GM12878 (cell line): ENCODE measurements around the gene RPL27A. TPM values are rescaled to one million over a fixed set of nuclear protein-coding genes. Genes with fewer than 3 reads are reported as not detected.

Experiments
- ATAC-seq: fragments of 200-7000 bp; cut with Tn5 transposase; 3 replicates; pipeline ENCODE4 v1.9.1; 2020; ENCODE audit warnings: mild to moderate bottlenecking, moderate library complexity
- BruUV-seq: library from RNA; stranded (reverse); fragments of 400-500 nt; replicated peaks from 2 replicates; lab custom pipeline; 2021; lab: Mats Ljungman, UMichigan
- CTCF ChIA-PET: fragments of 300-600 bp; sonication (Branson Sonifier 250); formaldehyde crosslinking; extraction: SDS; loops from one replicate; lab custom pipeline; 2021; ENCODE audit warnings: inconsistent platforms; lab: Yijun Ruan, JAX
- POLR2A ChIA-PET: fragments of 350-600 bp; formaldehyde crosslinking; extraction: SDS; loops from one replicate; lab custom pipeline; 2021; ENCODE audit warnings: inconsistent platforms; lab: Charles Lee
- RAD21 ChIA-PET: fragments of 300-600 bp; sonication (Branson Sonifier 250); formaldehyde crosslinking; loops from one replicate; lab custom pipeline; 2023; ENCODE audit warnings: antibody characterized with exemption; ENCODE audit not compliant: unreplicated experiment; lab: Charles Lee
- SMC1A ChIA-PET: fragments of 300-600 bp; sonication (Branson Sonifier 250); formaldehyde crosslinking; loops from one replicate; lab custom pipeline; 2023; ENCODE audit not compliant: unreplicated experiment, uncharacterized antibody; lab: Charles Lee
- DNase-seq: peaks from one replicate; pipeline ENCODE4 v3.0.0-alpha.2; 2011; ENCODE audit warnings: low read depth, low spot score
- FAIRE-seq: peaks from 3 replicates; lab custom pipeline; 2011; peaks lifted over from hg19 to GRCh38; lab: Jason Lieb, UNC
- H2AFZ ChIP-seq: 2 replicates; pipeline ENCODE4 v1.6.0; 2011; ENCODE audit warnings: low read depth, low read length, control low read depth; ENCODE audit not compliant: control insufficient read depth
- H3K27ac ChIP-seq: 2 replicates; pipeline ENCODE4 v1.5.1; 2011; ENCODE audit warnings: control low read depth; ENCODE audit not compliant: control insufficient read depth, insufficient read depth
- H3K27me3 ChIP-seq, 2 experiments: replicated peaks in 1 of 2; 2 replicates each; pipeline versions ENCODE4 v1.6.0 to v1.6.1; 2011; ENCODE audit warnings: low read length in 1 of 2; ENCODE audit not compliant: control insufficient read depth in 2 of 2, insufficient read depth in 2 of 2
- H3K36me3 ChIP-seq, 2 experiments: 2 replicates each; pipeline ENCODE4 v1.5.1; 2011; ENCODE audit warnings: low read length in 1 of 2; ENCODE audit not compliant: control insufficient read depth in 2 of 2, insufficient read depth in 2 of 2
- H3K4me1 ChIP-seq: 2 replicates; pipeline ENCODE4 v1.6.1; 2011; ENCODE audit warnings: mild to moderate bottlenecking, low read length, moderate library complexity, mixed read lengths; ENCODE audit not compliant: control insufficient read depth, insufficient read depth
- H3K4me2 ChIP-seq: 2 replicates; pipeline ENCODE4 v1.6.0; 2011; ENCODE audit warnings: control low read depth; ENCODE audit not compliant: control insufficient read depth, insufficient read depth
- H3K4me3 ChIP-seq: fragments of 200-600 bp; sonication (generic); 2 replicates; pipeline ENCODE4 v1.5.1; 2016
- H3K79me2 ChIP-seq: 2 replicates; pipeline ENCODE4 v1.6.0; 2011; ENCODE audit warnings: low read length; ENCODE audit not compliant: control insufficient read depth, insufficient read depth
- H3K9ac ChIP-seq: 2 replicates; pipeline ENCODE4 v1.8.0; 2011; ENCODE audit warnings: low read length, control low read depth, mixed read lengths; ENCODE audit not compliant: control insufficient read depth, insufficient read depth
- H3K9me3 ChIP-seq: replicated peaks from 3 replicates; pipeline ENCODE4 v1.5.1; 2011; ENCODE audit warnings: mild to moderate bottlenecking, low read length; ENCODE audit not compliant: control insufficient read depth, insufficient read depth
- H4K20me1 ChIP-seq: 2 replicates; pipeline ENCODE4 v1.6.0; 2011; ENCODE audit not compliant: control insufficient read depth, insufficient read depth
- CHD1 ChIP-seq: IDR thresholded peaks from 2 replicates; pipeline ENCODE4 v1.6.1; 2012; ENCODE audit warnings: low read depth, low read length, improper control_type of control experiment
- ETV6 ChIP-seq, 2 experiments: fragments of 450-650 bp in 1 of 2; IDR thresholded peaks in 1 of 2; conservative IDR thresholded peaks in 1 of 2; 2 replicates each; pipeline ENCODE4 v1.6.1; 2014; ENCODE audit warnings: antibody characterized with exemption in 1 of 2, borderline replicate concordance in 1 of 2, low read depth in 1 of 2, mild to moderate bottlenecking in 1 of 2, moderate library complexity in 1 of 2
- EZH2 ChIP-seq: IDR thresholded peaks from 2 replicates; pipeline ENCODE4 v1.6.1; 2012; ENCODE audit warnings: low read depth, mild to moderate bottlenecking, control low read depth, inconsistent platforms, low read length, borderline replicate concordance; ENCODE audit not compliant: control insufficient read depth
- FOXK2 ChIP-seq: fragments of 450-650 bp; IDR thresholded peaks from 2 replicates; pipeline ENCODE4 v1.6.1; 2017; ENCODE audit warnings: mild to moderate bottlenecking, moderate library complexity
- GATAD2B ChIP-seq: fragments of 450-650 bp; conservative IDR thresholded peaks from 2 replicates; pipeline ENCODE4 v1.6.1; 2017; ENCODE audit warnings: low read depth, mild to moderate bottlenecking, moderate library complexity
- HCFC1 ChIP-seq: fragments of 150-350 bp; IDR thresholded peaks from 2 replicates; pipeline ENCODE4 v1.6.1; 2014; ENCODE audit warnings: low read length
- NR2F1 ChIP-seq: fragments of 450-650 bp; conservative IDR thresholded peaks from 2 replicates; pipeline ENCODE4 v1.6.1; 2017; ENCODE audit warnings: mild to moderate bottlenecking
- SPI1 ChIP-seq: IDR thresholded peaks from 2 replicates; pipeline ENCODE4 v1.6.1; 2011; ENCODE audit warnings: low read depth, mild to moderate bottlenecking, low read length, moderate library complexity, borderline replicate concordance; ENCODE audit not compliant: insufficient read depth
- SREBF1 ChIP-seq: IDR thresholded peaks from 2 replicates; pipeline ENCODE4 v1.6.1; 2012; ENCODE audit warnings: mild to moderate bottlenecking, low read length
- TCF3 ChIP-seq: IDR thresholded peaks from 2 replicates; pipeline ENCODE4 v1.6.1; 2012; ENCODE audit warnings: low read depth, mild to moderate bottlenecking, low read length, borderline replicate concordance; ENCODE audit not compliant: insufficient read depth
- ZNF384 ChIP-seq: IDR thresholded peaks from 2 replicates; pipeline ENCODE4 v1.6.1; 2012; ENCODE audit warnings: low read depth, mild to moderate bottlenecking, low read length, improper control_type of control experiment, borderline replicate concordance
- ZZZ3 ChIP-seq: IDR thresholded peaks from 2 replicates; pipeline ENCODE4 v1.6.1; 2011; ENCODE audit warnings: low read depth; ENCODE audit not compliant: control insufficient read depth, insufficient read length
- WGBS: methylation state at CpG from one replicate; pipeline ENCODE4 v1.1.6; 2016; ENCODE audit warnings: low lambda C conversion rate; ENCODE audit not compliant: insufficient replicate concordance, insufficient coverage; ENCODE audit errors: missing lambda C conversion rate; 5-methylcytosine and 5-hydroxymethylcytosine counted together
- in situ Hi-C: fragments of 300-500 bp; cut with MboI; formaldehyde crosslinking; loops from 9 replicates; pipeline ENCODE4 v1.14.3; 2018; ENCODE audit warnings: mixed read lengths
- intact Hi-C: fragments of 100-400 bp; cut with micrococcal nuclease; formaldehyde crosslinking; loops from one replicate; pipeline ENCODE4 v1.14.2; 2022; ENCODE audit not compliant: unreplicated experiment
- polyA plus RNA-seq, 11 experiments: library from polyadenylated mRNA; depleted of rRNA in 4 of 11; unstranded in 6 of 11; stranded (reverse) in 5 of 11; fragments of >200 nt; fragmentation: Nextera tagmentation in 4 of 11; fragmentation: Illumina TruSeq in 1 of 11; extraction: Ambion mirVana in 4 of 11; extraction: Trizol in 1 of 11; gene quantifications; 1 replicate in 1 of 11; 2 replicates in 10 of 11; pipeline versions ENCODE4 v1.2.1 to v1.2.3, GENCODE V29; 2011 to 2016; ENCODE audit warnings: inconsistent platforms in 2 of 11, missing spikeins in 2 of 11, low read depth in 1 of 11
- total RNA-seq, 4 experiments: library from RNA; depleted of rRNA in 3 of 4; stranded (reverse); fragments of >200 nt in 3 of 4; fragmentation: Illumina TruSeq in 1 of 4; extraction: Trizol in 1 of 4; gene quantifications; 2 replicates each; pipeline versions ENCODE4 v1.2.1 to v1.2.3, GENCODE V29; 2013 to 2021
- TF ChIP-seq, protein P1 (sequence below): IDR thresholded peaks from 2 replicates; pipeline ENCODE4 v1.6.1; 2012; ENCODE audit warnings: low read depth, low read length, improper control_type of control experiment

Gene RPL27A
- total and polyA plus RNA-seq, 10 of the 15 experiments (the other 5 are each of a cell fraction or from before 2014, with no cell fraction given): 978 to 4,776 (median 1,959) TPM

DNA sequence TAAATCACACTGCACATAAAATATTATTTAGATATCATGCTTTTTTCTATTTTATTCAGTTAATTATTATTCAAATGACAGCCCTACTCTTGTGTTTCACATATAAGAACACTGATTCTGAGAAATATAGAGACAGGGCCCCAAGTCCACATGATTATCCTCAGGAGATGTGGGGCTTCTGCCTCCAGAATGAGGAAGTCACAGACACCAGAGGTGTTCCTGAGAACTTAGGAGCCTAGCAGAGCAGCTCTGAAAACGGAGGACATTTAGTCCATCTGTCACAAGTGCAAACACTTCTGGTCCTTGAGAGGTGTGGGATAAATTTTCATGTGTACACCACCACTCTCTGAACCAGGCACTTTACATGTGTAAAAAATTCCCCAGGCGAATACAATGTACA is 26.3 kb upstream of the RPL27A start:
- POLR2A ChIA-PET: interaction anchor here (0.5 kb wide), 1 partner anchor 154 kb away, joined by 5 read pairs; no protein-coding TSS in a partner anchor
- RAD21 ChIA-PET: no interaction called here

DNA sequence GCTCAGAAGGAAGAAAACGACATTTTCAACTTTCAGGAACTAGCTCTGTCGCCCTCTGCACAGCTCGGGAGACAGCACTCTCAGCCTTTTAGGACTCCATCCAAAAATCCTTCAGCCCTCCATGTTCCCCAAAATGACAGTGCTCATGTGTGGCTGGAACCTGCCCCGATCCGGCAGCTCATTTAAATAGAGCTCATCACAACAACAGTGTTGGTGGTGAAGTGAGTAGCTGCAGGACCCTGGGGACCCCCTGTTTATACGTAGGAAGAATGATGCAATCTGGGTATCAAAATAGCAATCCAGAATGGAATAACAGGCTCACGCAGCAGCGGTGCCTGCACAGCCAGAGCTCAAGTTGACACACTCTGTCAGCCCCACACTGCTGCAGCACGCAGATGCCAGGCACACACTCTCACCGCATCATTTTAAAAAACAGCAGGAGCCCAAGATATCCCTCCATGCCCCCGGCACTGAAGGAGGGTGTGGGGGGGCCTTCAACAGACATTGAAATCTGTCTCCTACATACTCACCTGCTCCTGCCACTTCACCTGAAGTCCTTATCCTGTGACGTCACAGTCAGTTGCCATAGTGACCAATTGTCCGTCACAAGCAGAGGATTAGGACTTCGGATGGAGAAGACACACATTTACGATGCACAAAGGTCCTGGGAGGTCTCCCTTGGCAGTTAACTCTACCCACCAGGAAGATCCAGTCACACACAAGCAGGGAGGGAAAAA is 24.1 kb upstream of the RPL27A start:
- in situ Hi-C loops (no loop called here), intact Hi-C loops (no loop called here)
- CTCF ChIA-PET: interaction anchor here (1.1 kb wide), 1 partner anchor 411 kb away, joined by 3 read pairs; no protein-coding TSS in a partner anchor
- H2AFZ ChIP-seq: no peak overlapping the region
- no peak overlapping the region for H3K9ac ChIP-seq
- H3K9me3 ChIP-seq: no peaks in the 10 kb centered on the region
- H3K4me3 ChIP-seq: no peak overlapping the region
- no peak overlapping the region for H3K4me2 ChIP-seq
- peaks cover 0 to 14% of the 10 kb centered on the region in 2 experiments; a peak in 3 of 4 replicates for H3K36me3 ChIP-seq
- BruUV-seq: no TSS peak
- SMC1A ChIA-PET: no interaction called here
- 87% methylated on average over 15 of the region's 15 CpGs for WGBS
- H3K27me3 ChIP-seq: no peaks in the 10 kb centered on the region
- ATAC-seq (no peak), FAIRE-seq (no peak), DNase-seq (no peak)
- no peaks in the 10 kb centered on the region for H4K20me1 ChIP-seq
- H3K27ac ChIP-seq: no peak overlapping the region
- POLR2A ChIA-PET: no interaction called here
- no peaks in the 10 kb centered on the region for H3K79me2 ChIP-seq
- H3K4me1 ChIP-seq: no peaks in the 10 kb centered on the region
- RAD21 ChIA-PET: no interaction called here
- TF ChIP-seq, protein P1, sequence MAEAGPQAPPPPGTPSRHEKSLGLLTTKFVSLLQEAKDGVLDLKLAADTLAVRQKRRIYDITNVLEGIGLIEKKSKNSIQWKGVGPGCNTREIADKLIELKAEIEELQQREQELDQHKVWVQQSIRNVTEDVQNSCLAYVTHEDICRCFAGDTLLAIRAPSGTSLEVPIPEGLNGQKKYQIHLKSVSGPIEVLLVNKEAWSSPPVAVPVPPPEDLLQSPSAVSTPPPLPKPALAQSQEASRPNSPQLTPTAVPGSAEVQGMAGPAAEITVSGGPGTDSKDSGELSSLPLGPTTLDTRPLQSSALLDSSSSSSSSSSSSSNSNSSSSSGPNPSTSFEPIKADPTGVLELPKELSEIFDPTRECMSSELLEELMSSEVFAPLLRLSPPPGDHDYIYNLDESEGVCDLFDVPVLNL: no peak
- no peak for TF ChIP-seq SREBF1
- TF ChIP-seq EZH2: no peak
- no peak for TF ChIP-seq CHD1
- TF ChIP-seq NR2F1: no peak
- no peak for TF ChIP-seq ZZZ3
- TF ChIP-seq ZNF384: no peak
- TF ChIP-seq GATAD2B: no peak
- TF ChIP-seq HCFC1: no peak
- TF ChIP-seq FOXK2: no peak

More for the DNA sequence above, 26.3 kb upstream of the RPL27A start:
- intact Hi-C loops: no loop called here
- in situ Hi-C loops: no loop called here
- H3K4me3 ChIP-seq: no peak overlapping the region
- ChIA-PET SMC1A (no interaction called here), CTCF (interaction anchor here (1.0 kb wide), 1 partner anchor 32 kb away, joined by 3 read pairs; no protein-coding TSS in a partner anchor)
- DNase-seq: no peak
- no peak overlapping the region for H3K27ac ChIP-seq
- H2AFZ ChIP-seq: no peak overlapping the region
- no peak for ATAC-seq
- no peaks in the 10 kb centered on the region for H4K20me1 ChIP-seq
- H3K4me1 ChIP-seq: no peaks in the 10 kb centered on the region
- no peak overlapping the region for H3K9ac ChIP-seq
- peaks cover 0 to 16% of the 10 kb centered on the region in 2 experiments; a peak in 3 of 4 replicates for H3K36me3 ChIP-seq
- WGBS: 47% methylated on average over 2 of the region's 2 CpGs
- H3K9me3 ChIP-seq: no peaks in the 10 kb centered on the region
- FAIRE-seq: no peak
- BruUV-seq: no TSS peak
- H3K4me2 ChIP-seq: no peak overlapping the region
- no peaks in the 10 kb centered on the region for H3K27me3 ChIP-seq
- H3K79me2 ChIP-seq: no peaks in the 10 kb centered on the region
- TF ChIP-seq ETV6 (conservative IDR thresholded peaks at IDR 0.05 in 1 of 2, IDR thresholded peaks at IDR 0.05 in 1 of 2; ENCODE audit: borderline replicate concordance in 1 of 2, low read depth in 1 of 2): no peak
- TF ChIP-seq TCF3: no peak
- peak; percentile 22; the same call in 1 of the 2 replicates for TF ChIP-seq SPI1
